D341Med (cell line): ENCODE data around the gene DCLRE1B.

Source experiments
- DNase-seq: peaks from one replicate; pipeline ENCODE4 v3.0.0; 2012; ENCODE audit warnings: low spot score

DCLRE1B gene

DNA sequence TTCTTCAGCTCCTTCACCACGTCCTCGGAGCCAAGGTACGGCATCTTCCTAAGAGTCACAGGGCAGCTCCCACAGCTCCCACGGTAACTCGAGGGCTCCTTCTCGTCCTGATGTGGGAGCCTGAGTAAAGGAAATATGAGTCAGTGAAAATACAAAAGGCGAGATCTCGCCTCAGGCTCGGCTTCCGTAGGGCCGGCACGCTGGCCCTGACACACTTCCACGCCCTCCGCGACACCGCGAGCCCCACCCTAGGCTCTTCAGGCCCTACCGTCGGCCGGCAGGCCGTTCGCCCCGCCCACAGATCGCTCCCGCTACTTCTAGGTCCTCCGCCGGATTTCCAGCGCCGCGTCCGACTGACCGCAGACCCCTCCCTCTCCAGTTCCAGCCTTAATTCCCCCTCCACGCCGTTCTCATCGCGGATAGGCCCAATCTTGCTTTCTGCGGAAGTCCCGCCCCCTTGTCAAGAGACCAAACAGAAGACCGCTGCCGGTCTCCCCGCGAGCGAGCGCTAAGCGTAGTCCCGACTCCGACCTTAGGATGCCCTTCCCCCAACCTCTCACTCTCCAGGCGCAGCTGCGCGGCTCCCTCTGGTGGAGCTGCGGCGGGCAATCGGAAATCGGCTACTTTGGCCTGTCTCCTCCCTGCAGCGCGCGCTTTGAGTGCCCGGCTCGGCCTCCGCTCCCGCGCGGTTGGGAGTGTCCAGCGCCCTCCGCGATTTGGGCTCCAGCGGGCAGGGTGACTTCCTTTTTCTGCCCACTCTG is at the start of gene DCLRE1B, which contains the start of gene AP4B1:
DCLRE1B (plus strand) TSS at position 653 of the 761 bp plus-strand sequence. CDS start 261 bp downstream, outside the sequence.
AP4B1 (minus strand) TSS at position 126 of the 761 bp plus-strand sequence; CDS start at position 44, 82 bp downstream.
- DNase-seq, result peak; percentile 94

DNA sequence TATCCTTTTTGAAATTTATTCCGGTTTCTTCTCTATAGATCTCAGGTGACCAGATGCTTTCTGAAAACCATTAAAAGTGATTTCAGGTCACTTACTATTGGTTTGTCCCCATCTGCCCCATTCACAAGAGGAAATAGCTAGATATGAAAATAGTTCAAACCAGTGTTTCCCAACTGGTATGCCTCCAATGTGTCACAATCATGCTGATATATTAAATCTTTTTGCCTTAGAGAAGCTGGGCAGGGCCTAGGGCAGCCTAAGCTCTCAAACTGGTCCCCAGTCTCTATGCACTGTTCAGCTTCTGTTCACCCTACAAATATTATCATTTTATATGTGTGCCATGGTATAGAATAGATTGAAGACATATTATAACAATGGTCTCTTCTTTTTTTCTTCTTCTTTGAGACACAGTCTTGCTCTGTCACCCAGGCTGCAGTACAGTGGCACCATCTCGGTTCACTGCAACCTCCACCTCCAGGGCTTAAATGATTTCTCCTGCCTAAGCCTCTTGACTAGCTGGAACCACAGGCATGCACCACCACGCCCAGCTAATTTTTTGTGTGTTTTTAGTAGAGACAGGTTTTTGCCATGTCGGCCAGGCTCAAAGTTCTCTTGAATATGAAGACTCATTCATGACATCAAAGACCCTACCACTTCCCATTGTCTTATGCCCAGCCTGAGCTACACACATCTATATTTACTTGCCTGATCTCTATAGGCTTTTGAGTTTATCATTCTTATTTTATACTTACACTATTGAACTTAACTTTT is 49.3 kb upstream of the DCLRE1B start:
- DNase-seq, result no peak

DNA sequence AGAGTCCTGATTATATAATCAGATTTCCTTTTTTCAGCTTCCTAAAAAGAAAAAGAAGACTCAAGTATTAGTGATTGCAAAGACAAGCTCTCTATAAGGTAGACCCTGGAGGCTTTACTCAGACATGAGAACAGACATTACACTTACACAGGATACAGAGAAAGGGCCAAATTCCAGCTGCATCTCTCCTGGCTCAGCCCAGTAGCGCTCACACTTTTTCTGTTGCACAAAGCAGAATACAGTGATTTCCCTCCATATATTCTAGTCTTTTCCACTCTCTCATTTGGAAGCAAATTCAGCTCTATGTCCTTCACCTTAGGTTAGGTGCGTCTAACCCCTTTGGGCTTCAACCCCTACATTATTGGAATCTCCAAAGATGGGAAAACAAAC is 48.7 kb upstream of the DCLRE1B start:
- no peak for DNase-seq

DNA sequence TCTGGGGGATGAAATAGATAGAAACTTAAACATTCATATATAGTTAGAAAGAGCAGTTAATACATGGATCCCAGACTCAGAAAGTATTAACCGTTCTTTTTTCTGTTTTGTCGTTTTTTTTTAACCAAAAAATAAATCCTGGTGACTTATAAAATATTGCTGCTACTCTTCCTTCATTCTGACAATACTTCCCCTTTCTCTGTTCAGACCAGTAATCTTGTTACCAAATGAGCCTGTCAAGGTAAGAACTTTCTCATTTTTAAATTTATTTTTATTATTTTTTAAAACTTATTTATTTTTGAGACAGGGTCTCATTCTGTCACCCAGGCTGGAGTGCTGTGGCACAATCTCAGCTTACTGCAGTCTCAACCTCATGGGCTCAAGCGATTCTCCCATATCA is 47.4 kb upstream of the DCLRE1B start:
- no peak for DNase-seq

DNA sequence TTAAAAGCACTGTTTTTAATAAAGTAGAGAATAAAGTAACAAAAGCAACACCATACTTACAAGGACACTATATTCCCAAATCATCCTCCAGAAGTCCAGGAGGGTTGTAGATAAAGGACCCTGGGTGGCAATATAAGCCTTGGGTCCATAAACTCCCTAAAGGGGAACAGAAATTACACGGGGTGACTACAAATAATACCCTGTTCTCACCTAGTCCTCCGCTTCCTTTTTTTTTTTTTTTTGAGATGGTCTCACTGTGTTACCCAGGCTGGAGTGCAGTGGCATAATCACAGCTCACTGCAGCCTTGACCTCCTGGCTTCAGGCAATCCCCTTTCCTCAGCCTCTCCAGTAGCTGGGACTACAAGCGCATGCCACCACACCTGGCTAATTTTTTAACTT is 46.7 kb upstream of the DCLRE1B start:
- DNase-seq, result no peak

DNA sequence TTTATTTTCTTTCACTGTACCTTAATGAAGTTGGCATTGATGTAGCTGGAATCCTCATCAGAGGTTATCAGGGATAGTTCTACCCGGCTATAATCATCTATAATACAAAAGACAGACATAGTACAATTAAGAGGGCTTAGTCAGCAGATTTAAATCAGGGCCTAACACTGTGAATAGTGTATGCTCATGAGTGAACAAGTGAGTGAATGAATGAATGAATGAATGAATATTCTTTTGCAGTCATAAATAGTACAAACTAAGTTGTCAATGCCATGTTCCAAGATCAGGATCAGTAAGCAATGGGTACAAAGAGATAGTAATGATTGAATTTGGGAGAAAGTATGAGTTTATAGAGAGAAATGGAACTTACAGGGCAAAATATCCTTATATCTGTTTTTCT is 46.1 kb upstream of the DCLRE1B start:
- no peak for DNase-seq

GRCh38 chr1:113859478-113860175 is 45.5 kb upstream of the DCLRE1B start:
- DNase-seq, result no peak

DNA sequence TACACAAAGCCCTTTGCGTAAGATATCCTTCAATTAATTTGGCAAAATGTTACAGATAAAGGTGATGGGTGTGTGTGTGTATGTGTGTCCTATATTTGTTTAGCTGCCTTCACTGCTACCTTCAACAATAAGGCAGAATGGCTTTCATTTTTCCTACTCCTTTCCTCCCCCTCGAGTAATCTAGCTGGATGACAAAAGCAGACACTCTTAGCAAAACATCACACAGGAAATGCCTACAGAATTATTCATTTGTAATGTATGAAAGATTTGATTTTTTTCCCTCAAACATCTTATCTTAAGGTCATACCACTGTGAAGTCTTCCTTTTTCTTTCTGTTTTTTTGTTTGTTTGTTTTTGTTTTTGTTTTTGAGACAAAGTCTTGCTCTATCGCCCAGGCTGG is 44.2 kb upstream of the DCLRE1B start:
- no peak for DNase-seq

- no peak for DNase-seq
Observed at GRCh38 chr1:113861641-113862040, 43.5 kb upstream of the DCLRE1B start.

- no peak for DNase-seq
Observed at GRCh38 chr1:113868387-113869083, 36.6 kb upstream of the DCLRE1B start.

GRCh38 chr1:113870778-113871177 is 34.3 kb upstream of the DCLRE1B start:
- no peak for DNase-seq

DNA sequence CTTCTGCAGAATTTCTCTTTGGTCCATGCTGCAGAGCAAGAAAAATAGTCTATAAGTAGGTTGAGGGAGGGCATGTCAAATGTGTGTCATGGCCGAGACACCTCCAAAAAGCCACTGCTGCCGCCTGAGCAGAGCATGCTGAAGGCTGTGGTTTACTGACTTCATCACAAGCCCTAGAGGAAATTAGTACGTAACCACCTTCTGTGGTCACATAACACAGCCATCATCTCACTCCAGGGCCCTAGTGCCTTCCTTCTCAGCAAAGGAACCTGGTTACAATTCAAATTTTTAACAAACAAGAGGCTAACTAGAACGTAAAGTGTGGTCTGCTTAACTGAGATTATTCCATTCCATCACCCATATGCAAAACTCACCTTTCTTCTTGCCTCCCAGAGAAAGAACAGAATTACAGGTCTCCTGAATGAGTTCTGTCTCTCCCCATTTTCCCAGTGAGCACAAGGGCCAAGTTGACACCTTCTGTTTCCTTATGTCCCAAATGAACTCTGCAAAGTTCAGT is 33.5 kb upstream of the DCLRE1B start, which contains the start of gene PTPN22:
PTPN22 (minus strand) TSS at position 116 of the 517 bp plus-strand sequence.
- no peak for DNase-seq

- DNase-seq, result no peak
Observed at GRCh38 chr1:113872219-113872935, 32.7 kb upstream of the DCLRE1B start.

DNA sequence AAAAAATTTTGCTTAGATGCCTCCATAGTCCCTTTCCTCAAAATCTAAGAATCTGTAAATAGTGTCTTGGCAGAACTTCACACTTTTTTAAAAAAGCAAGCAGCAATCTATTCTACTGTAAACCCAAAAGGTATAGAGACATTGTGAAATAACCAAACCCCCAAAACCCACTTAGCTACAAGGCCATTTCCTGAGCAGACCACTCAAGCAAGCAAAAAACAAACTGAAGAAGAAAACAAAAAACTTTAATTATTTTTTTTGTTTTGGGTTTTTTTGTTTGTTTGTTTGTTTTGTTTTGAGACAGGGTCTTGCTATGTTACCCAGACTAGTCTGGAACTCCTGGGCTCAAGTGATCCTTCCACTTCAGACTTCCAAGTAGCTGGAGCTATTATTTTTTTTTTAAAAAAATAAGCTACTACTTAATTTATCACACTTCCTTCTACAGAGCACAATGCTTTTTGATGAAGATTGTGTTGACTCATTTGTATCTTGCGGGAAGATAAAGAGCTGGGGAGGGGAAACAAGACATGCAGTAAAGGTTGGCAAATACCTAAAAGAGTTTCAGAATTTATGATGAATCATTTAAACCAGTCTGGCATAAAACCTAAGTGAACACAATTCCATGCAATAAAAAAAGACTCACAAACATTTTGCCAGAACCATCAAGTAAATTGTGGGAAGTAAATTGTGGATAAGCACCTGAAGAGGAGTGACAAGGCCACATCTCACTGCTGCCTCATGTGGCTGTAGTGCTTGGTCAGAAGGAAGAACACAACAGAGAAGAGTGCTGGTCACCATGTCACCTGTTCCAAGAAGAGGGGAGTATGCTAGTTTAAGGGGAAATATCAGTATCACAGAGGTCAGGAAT is 30.9 kb upstream of the DCLRE1B start:
- DNase-seq, result no peak

DNA sequence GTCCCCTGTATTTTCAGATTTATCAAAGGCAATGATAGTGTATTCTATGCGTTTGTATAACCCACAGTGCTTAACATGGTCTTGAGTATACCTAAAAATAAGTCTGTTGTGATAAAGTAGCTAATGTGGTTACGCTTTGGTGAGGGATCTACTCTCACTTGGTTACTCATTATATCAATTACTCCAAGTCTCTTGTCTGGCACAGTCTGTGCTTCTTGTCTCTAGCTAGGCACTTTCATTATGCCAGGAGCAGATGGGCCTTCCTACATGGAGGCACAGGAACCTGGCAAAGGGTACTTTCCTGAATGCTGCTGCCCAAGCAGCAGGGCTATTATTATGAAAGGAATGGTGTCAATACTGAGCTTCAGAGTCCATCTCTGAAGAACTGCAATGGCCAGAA is 29.4 kb upstream of the DCLRE1B start:
- DNase-seq, result no peak

GRCh38 chr1:113876176-113876575 is 28.9 kb upstream of the DCLRE1B start:
- DNase-seq, result no peak

DNA sequence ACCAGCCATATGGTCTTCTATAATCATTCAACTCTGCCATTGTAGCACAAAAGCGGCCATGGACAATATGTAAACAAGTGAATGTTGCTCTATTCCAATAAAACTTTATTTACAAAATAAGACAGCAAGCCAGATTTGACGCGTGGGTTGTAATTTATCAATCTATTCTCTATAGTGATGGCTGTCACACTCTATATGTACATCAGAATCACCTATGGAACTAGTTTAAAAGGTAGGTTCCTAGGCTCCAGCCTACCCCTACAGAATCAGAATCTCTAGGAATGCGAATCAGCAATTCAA is 25.4 kb upstream of the DCLRE1B start:
- no peak for DNase-seq

- DNase-seq, result no peak
Observed at GRCh38 chr1:113881661-113882060, 23.5 kb upstream of the DCLRE1B start.

- no peak for DNase-seq
Observed at GRCh38 chr1:113886417-113887401, 18.4 kb upstream of the DCLRE1B start.
